HL-60 (cell line): ENCODE data around the gene KDM3B.
"Not testable (repeated sequence)": the region's sequence is repeated elsewhere in the genome, so short reads cannot be mapped to it uniquely, and the experiment has no call there.

Experiments
- DNase-seq, 2 experiments: peaks; one replicate each; pipeline ENCODE4 v3.0.0-alpha.2; 2010 to 2020; ENCODE audit warnings: low read depth in 1 of 2, low spot score in 1 of 2
- H3K27ac ChIP-seq: fragments of 250-450 bp; sonication (Bioruptor Pico); replicated peaks from 2 replicates; pipeline ENCODE4 v1.5.1; 2020; ENCODE audit warnings: mild to moderate bottlenecking, moderate library complexity
- H3K27me3 ChIP-seq: fragments of 250-450 bp; sonication (Bioruptor Pico); 2 replicates; pipeline ENCODE4 v1.5.1; 2021; ENCODE audit warnings: mild to moderate bottlenecking, moderate library complexity; ENCODE audit not compliant: insufficient read depth, poor library complexity, severe bottlenecking
- H3K4me3 ChIP-seq: replicated peaks from 2 replicates; pipeline ENCODE4 v1.5.1; 2011; ENCODE audit warnings: mild to moderate bottlenecking, control low read depth, low read length; ENCODE audit not compliant: insufficient read depth
- GABPA ChIP-seq: IDR thresholded peaks from 2 replicates; pipeline ENCODE4 v1.6.1; 2012; ENCODE audit warnings: low read depth
- POLR2AphosphoS5 ChIP-seq: IDR thresholded peaks from 2 replicates; pipeline ENCODE4 v1.6.1; 2012; ENCODE audit warnings: low read depth
- SPI1 ChIP-seq: IDR thresholded peaks from 2 replicates; pipeline ENCODE4 v1.6.1; 2012; ENCODE audit warnings: low read depth, mild to moderate bottlenecking, borderline replicate concordance
- TF ChIP-seq, protein P1 (sequence below): IDR thresholded peaks from one replicate; pipeline ENCODE4 v1.5.1; 2011; ENCODE audit warnings: low read length, control low read depth, inconsistent platforms; ENCODE audit not compliant: insufficient read depth
- TF ChIP-seq, protein P2 (sequence below): IDR thresholded peaks from 2 replicates; pipeline ENCODE4 v1.6.1; 2012; ENCODE audit warnings: low read depth; ENCODE audit not compliant: insufficient replicate concordance

Gene KDM3B

DNA sequence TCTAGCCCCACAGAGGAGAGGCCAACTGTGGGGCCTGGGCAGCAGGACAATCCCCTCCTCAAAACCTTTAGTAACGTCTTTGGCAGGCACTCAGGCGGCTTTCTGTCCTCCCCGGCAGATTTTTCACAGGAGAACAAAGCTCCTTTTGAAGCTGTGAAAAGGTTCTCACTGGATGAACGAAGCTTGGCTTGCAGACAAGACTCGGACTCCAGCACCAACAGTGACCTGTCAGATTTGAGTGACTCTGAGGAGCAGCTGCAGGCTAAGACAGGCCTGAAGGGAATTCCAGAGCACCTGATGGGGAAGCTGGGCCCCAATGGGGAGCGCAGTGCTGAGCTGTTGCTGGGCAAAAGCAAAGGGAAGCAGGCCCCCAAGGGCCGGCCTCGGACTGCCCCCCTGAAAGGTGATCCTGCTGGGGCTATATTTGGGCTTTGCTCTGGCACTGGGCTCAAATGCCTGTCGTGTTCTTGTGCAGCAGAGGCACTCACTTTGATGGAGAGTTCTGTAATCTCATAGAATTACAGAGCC lies 39.4 kb downstream of the KDM3B start:
- H3K4me3 ChIP-seq = no peak overlapping the region
- no peak overlapping the region for H3K27ac ChIP-seq
- DNase-seq = no peak
- no peaks in the 10 kb centered on the region for H3K27me3 ChIP-seq
- TF ChIP-seq GABPA (no peak), SPI1 (no peak), POLR2AphosphoS5 (no peak)
- TF ChIP-seq, protein P1, sequence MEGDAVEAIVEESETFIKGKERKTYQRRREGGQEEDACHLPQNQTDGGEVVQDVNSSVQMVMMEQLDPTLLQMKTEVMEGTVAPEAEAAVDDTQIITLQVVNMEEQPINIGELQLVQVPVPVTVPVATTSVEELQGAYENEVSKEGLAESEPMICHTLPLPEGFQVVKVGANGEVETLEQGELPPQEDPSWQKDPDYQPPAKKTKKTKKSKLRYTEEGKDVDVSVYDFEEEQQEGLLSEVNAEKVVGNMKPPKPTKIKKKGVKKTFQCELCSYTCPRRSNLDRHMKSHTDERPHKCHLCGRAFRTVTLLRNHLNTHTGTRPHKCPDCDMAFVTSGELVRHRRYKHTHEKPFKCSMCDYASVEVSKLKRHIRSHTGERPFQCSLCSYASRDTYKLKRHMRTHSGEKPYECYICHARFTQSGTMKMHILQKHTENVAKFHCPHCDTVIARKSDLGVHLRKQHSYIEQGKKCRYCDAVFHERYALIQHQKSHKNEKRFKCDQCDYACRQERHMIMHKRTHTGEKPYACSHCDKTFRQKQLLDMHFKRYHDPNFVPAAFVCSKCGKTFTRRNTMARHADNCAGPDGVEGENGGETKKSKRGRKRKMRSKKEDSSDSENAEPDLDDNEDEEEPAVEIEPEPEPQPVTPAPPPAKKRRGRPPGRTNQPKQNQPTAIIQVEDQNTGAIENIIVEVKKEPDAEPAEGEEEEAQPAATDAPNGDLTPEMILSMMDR = no peak
- TF ChIP-seq, protein P2, sequence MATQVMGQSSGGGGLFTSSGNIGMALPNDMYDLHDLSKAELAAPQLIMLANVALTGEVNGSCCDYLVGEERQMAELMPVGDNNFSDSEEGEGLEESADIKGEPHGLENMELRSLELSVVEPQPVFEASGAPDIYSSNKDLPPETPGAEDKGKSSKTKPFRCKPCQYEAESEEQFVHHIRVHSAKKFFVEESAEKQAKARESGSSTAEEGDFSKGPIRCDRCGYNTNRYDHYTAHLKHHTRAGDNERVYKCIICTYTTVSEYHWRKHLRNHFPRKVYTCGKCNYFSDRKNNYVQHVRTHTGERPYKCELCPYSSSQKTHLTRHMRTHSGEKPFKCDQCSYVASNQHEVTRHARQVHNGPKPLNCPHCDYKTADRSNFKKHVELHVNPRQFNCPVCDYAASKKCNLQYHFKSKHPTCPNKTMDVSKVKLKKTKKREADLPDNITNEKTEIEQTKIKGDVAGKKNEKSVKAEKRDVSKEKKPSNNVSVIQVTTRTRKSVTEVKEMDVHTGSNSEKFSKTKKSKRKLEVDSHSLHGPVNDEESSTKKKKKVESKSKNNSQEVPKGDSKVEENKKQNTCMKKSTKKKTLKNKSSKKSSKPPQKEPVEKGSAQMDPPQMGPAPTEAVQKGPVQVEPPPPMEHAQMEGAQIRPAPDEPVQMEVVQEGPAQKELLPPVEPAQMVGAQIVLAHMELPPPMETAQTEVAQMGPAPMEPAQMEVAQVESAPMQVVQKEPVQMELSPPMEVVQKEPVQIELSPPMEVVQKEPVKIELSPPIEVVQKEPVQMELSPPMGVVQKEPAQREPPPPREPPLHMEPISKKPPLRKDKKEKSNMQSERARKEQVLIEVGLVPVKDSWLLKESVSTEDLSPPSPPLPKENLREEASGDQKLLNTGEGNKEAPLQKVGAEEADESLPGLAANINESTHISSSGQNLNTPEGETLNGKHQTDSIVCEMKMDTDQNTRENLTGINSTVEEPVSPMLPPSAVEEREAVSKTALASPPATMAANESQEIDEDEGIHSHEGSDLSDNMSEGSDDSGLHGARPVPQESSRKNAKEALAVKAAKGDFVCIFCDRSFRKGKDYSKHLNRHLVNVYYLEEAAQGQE = no peak

DNA sequence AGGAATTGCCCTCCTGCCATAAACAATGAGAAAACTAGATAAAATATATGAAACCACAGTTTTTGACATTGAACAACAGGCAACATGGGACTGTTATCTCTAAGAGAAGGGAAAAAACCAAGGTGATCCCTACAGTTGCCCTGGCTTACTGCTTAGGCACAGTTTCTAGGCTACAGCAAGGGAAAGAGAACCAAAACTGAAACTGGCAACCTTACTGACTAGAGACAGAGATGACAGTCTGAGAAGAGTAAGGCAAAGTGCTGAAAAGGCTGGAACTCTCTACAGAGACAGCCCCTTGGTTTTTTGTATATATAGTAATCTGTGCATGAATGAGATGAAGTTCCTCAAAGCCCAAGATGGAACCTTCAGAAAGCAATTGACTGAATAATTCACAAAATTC lies 50.2 kb downstream of the KDM3B start:
- TF ChIP-seq, protein P2 = no peak
- TF ChIP-seq, protein P1 = no peak
- TF ChIP-seq POLR2AphosphoS5 = no peak
- no peak for TF ChIP-seq SPI1
- TF ChIP-seq GABPA = no peak
- DNase-seq = no peak
- H3K27ac ChIP-seq = no peak overlapping the region
- no peak overlapping the region for H3K4me3 ChIP-seq
- no peaks in the 10 kb centered on the region for H3K27me3 ChIP-seq

DNA sequence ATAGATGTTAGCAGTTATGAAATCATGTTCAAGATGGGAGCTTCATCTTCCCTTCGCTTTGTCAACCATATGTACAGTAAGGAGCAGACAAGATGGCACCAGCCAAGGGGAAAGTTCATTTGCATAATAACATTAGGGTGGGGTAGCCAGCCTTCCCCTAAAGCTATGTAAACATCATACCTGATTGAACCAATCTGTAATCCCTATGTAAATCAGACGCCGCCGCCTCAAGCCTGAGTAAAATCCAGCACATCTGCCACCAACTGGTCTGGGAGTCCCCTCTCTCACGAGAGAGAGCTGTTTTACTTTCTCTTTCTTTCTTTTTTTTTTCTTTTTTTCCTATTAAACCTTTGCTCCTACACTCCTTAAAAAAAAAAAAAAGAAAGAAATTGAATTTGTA lies 55.5 kb downstream of the KDM3B start:
- Histone ChIP-seq H3K27ac (no peak overlapping the region), H3K27me3 (no peaks in the 10 kb centered on the region), H3K4me3 (no peak overlapping the region)
- TF ChIP-seq, protein P2 = no peak
- TF ChIP-seq SPI1 (no peak), GABPA (no peak), POLR2AphosphoS5 (no peak)
- TF ChIP-seq, protein P1 = no peak
- DNase-seq = no peak

DNA sequence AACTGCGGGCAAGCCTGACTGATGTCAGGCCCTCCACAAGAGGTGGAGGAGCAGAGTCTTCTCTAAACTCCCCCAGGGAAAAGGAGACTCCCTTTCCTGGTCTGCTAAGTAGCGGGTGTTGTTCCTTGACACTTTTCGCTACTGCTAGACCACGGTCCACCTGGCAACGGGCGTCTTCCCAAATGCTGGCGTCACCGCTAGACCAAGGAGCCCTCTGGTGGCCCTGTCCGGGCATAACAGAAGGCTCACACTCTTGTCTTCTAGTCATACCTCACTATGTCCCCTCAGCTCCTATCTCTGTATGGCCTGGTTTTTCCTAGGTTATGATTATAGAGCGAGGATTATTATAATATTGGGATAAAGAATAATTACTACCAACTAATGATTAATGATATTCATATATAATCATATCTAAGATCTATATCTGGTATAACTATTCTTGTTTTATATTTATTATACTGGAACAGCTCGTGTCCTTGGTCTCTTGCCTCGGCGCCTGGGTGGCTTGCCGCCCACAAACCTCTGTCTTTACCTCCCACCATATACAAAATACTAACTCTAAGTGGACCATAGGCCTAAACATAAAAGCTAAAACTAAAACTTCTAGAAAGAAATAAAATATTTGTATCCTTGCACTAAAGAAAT lies 58.6 kb downstream of the KDM3B start:
- H3K27ac ChIP-seq, H3K4me3 ChIP-seq, H3K27me3 ChIP-seq: not testable (repeated sequence)
- peak in 1 of 2 experiments; percentile 35 for DNase-seq
